AG04450 (cell line): ENCODE results near the gene SPRY1. TPM values are rescaled to one million over a fixed set of nuclear protein-coding genes. Genes with fewer than 3 reads are reported as not detected.

Experiments
- CTCF ChIA-PET: fragments of 300-600, 350-600 bp; formaldehyde crosslinking; extraction: SDS; loops from one replicate; lab custom pipeline; 2022; ENCODE audit warnings: antibody characterized with exemption, inconsistent platforms; lab: Charles Lee
- POLR2A ChIA-PET: fragments of 350-600 bp; formaldehyde crosslinking; extraction: SDS; loops from one replicate; lab custom pipeline; 2021; ENCODE audit warnings: antibody characterized with exemption, inconsistent platforms; lab: Yijun Ruan, JAX
- DNase-seq: peaks from one replicate; pipeline ENCODE4 v3.0.0-alpha.2; 2011; ENCODE audit warnings: low read depth, low spot score
- H3K27ac ChIP-seq: one replicate; pipeline ENCODE4 v1.5.1; 2012; ENCODE audit warnings: low read depth, low read length, control low read depth
- H3K27me3 ChIP-seq: one replicate; pipeline ENCODE4 v1.6.0; 2012; ENCODE audit warnings: low read length; ENCODE audit not compliant: control insufficient read depth, insufficient read depth
- H3K4me3 ChIP-seq: 2 replicates; pipeline ENCODE4 v1.5.1; 2011; ENCODE audit warnings: mild to moderate bottlenecking, low read depth, low read length, control low read depth
- H3K9me3 ChIP-seq: 2 replicates; pipeline ENCODE4 v1.5.1; 2012; ENCODE audit warnings: low read length; ENCODE audit not compliant: control insufficient read depth, insufficient read depth
- CTCF ChIP-seq: IDR thresholded peaks from 2 replicates; pipeline ENCODE4 v1.5.1; 2011; ENCODE audit warnings: low read depth, low read length, control low read depth, inconsistent platforms
- polyA plus RNA-seq: library from polyadenylated mRNA; depleted of rRNA; stranded (reverse); fragments of >200 nt; gene quantifications from 2 replicates; pipeline ENCODE4 v1.2.3, GENCODE V29; 2011

SPRY1 gene
- polyA plus RNA-seq, 1 experiment, result 6.6 TPM

GRCh38 chr4:123418351-123418931 lies 21.8 kb downstream of the SPRY1 start:
- DNase-seq, result peak; percentile 72
- CTCF ChIA-PET, result interaction anchor here (0.7 to 1.5 kb wide), 4 partner anchors 146 to 291 kb away, joined by 3 to 4 read pairs (median 3); no protein-coding TSS in a partner anchor
- H3K4me3 ChIP-seq, result no peak overlapping the region
- POLR2A ChIA-PET, result interaction anchor here (0.6 to 1.5 kb wide), 4 partner anchors 8 to 61 kb away, joined by 3 to 4 read pairs (median 4); partner anchors contain the start of gene SPRY1
- no peak for TF ChIP-seq CTCF
- no peaks in the 10 kb centered on the region for H3K27me3 ChIP-seq
- H3K9me3 ChIP-seq, result no peaks in the 10 kb centered on the region; the same call in 1 of the 2 replicates
- no peak overlapping the region for H3K27ac ChIP-seq

GRCh38 chr4:123419885-123420755 lies 23.5 kb downstream of the SPRY1 start:
- no peak for DNase-seq
- POLR2A ChIA-PET, result no interaction called here
- CTCF ChIA-PET, result no interaction called here
- H3K27ac ChIP-seq, result no peak overlapping the region
- no peak for TF ChIP-seq CTCF
- no peaks in the 10 kb centered on the region for H3K9me3 ChIP-seq
- H3K27me3 ChIP-seq, result no peaks in the 10 kb centered on the region
- H3K4me3 ChIP-seq, result no peak overlapping the region

GRCh38 chr4:123421227-123421936 lies 24.8 kb downstream of the SPRY1 start:
- Histone ChIP-seq H3K4me3 (no peak overlapping the region), H3K27ac (no peak overlapping the region), H3K27me3 (no peaks in the 10 kb centered on the region), H3K9me3 (no peaks in the 10 kb centered on the region; the same call in 1 of the 2 replicates)
- no peak for TF ChIP-seq CTCF
- DNase-seq, result no peak
- CTCF ChIA-PET, result no interaction called here
- POLR2A ChIA-PET, result no interaction called here

GRCh38 chr4:123421937-123422781 lies 25.6 kb downstream of the SPRY1 start:
- no peak for DNase-seq
- peak overlapping the region; percentile 21; the same call in 1 of the 2 replicates for H3K4me3 ChIP-seq
- ChIA-PET POLR2A (no interaction called here), CTCF (no interaction called here)
- no peak overlapping the region for H3K27ac ChIP-seq
- no peak for TF ChIP-seq CTCF
- H3K9me3 ChIP-seq, result peaks cover under 1% of the 10 kb centered on the region; the same call in 1 of the 2 replicates
- H3K27me3 ChIP-seq, result no peaks in the 10 kb centered on the region
